ENCODE measurements around the gene MRGPRF.

- TF ChIP-seq EZH2 (IDR thresholded peaks at IDR 0.05; ENCODE audit: borderline replicate concordance, insufficient read depth, low read depth, low read length, poor library complexity, severe bottlenecking) = no peak
- TF ChIP-seq, protein P1, sequence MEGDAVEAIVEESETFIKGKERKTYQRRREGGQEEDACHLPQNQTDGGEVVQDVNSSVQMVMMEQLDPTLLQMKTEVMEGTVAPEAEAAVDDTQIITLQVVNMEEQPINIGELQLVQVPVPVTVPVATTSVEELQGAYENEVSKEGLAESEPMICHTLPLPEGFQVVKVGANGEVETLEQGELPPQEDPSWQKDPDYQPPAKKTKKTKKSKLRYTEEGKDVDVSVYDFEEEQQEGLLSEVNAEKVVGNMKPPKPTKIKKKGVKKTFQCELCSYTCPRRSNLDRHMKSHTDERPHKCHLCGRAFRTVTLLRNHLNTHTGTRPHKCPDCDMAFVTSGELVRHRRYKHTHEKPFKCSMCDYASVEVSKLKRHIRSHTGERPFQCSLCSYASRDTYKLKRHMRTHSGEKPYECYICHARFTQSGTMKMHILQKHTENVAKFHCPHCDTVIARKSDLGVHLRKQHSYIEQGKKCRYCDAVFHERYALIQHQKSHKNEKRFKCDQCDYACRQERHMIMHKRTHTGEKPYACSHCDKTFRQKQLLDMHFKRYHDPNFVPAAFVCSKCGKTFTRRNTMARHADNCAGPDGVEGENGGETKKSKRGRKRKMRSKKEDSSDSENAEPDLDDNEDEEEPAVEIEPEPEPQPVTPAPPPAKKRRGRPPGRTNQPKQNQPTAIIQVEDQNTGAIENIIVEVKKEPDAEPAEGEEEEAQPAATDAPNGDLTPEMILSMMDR (IDR thresholded peaks at IDR 0.05) = no peak
These were observed 51.8 kb downstream of the MRGPRF start for GRCh38 chr11:68961245-68961644.

Measured in B cell (primary cell).